Esophagus squamous epithelium (tissue), 5 donors: Measurements from ENCODE around the gene CALN1. TPM values are rescaled to one million over a fixed set of nuclear protein-coding genes. Genes with fewer than 3 reads are reported as not detected.

Source experiments
- DNase-seq: peaks from one replicate; lab custom pipeline; 2025; lab: John Stamatoyannopoulos, UW
- H3K27ac ChIP-seq, 4 donors: fragments of 200-600 bp; sonication (generic); one replicate each; pipeline ENCODE4 v1.5.1; 2016 to 2019; ENCODE audit warnings: mild to moderate bottlenecking in 1 of 4
- H3K27me3 ChIP-seq, 4 donors: fragments of 200-600 bp; sonication (generic); 1 replicate in 3 of 4; 2 replicates in 1 of 4; pipeline versions ENCODE4 v1.5.1 to v1.6.0; 2017 to 2021; ENCODE audit warnings: antibody characterized with exemption in 1 of 4
- H3K36me3 ChIP-seq, 3 donors: fragments of 200-600 bp; sonication (generic); one replicate each; pipeline ENCODE4 v1.5.1; 2016 to 2019
- H3K4me1 ChIP-seq, 3 donors: fragments of 200-600 bp; sonication (generic); one replicate each; pipeline ENCODE4 v1.5.1; 2017 to 2019
- H3K4me3 ChIP-seq, 4 donors: fragments of 200-600 bp; sonication (generic); 1 replicate in 3 of 4; 2 replicates in 1 of 4; pipeline ENCODE4 v1.5.1; 2016 to 2019; ENCODE audit warnings: mild to moderate bottlenecking in 2 of 4, moderate library complexity in 1 of 4
- H3K9me3 ChIP-seq, 3 donors: fragments of 200-600 bp; sonication (generic); one replicate each; pipeline ENCODE4 v1.5.1; 2016 to 2019
- POLR2A ChIP-seq, 4 donors: fragments of 450-650 bp; IDR thresholded peaks; one replicate each; pipeline ENCODE4 v1.6.1; 2017; ENCODE audit warnings: antibody characterized with exemption in 4 of 4, mild to moderate bottlenecking in 4 of 4, moderate library complexity in 3 of 4
- WGBS, 2 donors: methylation state at CpG; one replicate each; pipeline ENCODE4 v1.1.5; 2018; 5-methylcytosine and 5-hydroxymethylcytosine counted together
- intact Hi-C: fragments of 100-400 bp; cut with DNase I; formaldehyde crosslinking; loops from one replicate; pipeline ENCODE4 v1.15.0; 2022
- total RNA-seq, 4 donors: library from RNA; depleted of rRNA; stranded (reverse); fragments of >200 nt; gene quantifications; one replicate each; pipeline ENCODE4 v1.1.0, GENCODE V29; 2016
- TF ChIP-seq, protein P1 (sequence below), 6 experiments: fragments of 450-650 bp in 4 of 6; fragments of 200-600 bp in 2 of 6; sonication (generic) in 2 of 6; IDR thresholded peaks; one replicate each; pipeline ENCODE4 v1.5.1; 2016 to 2019; ENCODE audit warnings: antibody characterized with exemption in 6 of 6, mild to moderate bottlenecking in 4 of 6, moderate library complexity in 4 of 6
- donor health status: DM: yes; HTN: yes; CAD: no.

The CALN1 gene
- total RNA-seq, 4 donors from 2014 or later = 0.83 TPM; not detected in 3

- H3K4me3 ChIP-seq = no peak overlapping the region
- no peaks in the 10 kb centered on the region for H3K36me3 ChIP-seq
- 87% methylated on average over 6 of the region's 6 CpGs for WGBS, 2 donors
- H3K27me3 ChIP-seq = no peaks in the 10 kb centered on the region
- H3K9me3 ChIP-seq = no peaks in the 10 kb centered on the region
- no peak for TF ChIP-seq POLR2A (IDR thresholded peaks at IDR 0.05)
- TF ChIP-seq, protein P1, sequence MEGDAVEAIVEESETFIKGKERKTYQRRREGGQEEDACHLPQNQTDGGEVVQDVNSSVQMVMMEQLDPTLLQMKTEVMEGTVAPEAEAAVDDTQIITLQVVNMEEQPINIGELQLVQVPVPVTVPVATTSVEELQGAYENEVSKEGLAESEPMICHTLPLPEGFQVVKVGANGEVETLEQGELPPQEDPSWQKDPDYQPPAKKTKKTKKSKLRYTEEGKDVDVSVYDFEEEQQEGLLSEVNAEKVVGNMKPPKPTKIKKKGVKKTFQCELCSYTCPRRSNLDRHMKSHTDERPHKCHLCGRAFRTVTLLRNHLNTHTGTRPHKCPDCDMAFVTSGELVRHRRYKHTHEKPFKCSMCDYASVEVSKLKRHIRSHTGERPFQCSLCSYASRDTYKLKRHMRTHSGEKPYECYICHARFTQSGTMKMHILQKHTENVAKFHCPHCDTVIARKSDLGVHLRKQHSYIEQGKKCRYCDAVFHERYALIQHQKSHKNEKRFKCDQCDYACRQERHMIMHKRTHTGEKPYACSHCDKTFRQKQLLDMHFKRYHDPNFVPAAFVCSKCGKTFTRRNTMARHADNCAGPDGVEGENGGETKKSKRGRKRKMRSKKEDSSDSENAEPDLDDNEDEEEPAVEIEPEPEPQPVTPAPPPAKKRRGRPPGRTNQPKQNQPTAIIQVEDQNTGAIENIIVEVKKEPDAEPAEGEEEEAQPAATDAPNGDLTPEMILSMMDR (IDR thresholded peaks at IDR 0.05) = no peak
- no peaks in the 10 kb centered on the region for H3K4me1 ChIP-seq
- intact Hi-C loops = no loop called here
- no peak overlapping the region for H3K27ac ChIP-seq
- no peak for DNase-seq
These were observed 1.2 kb upstream of the CALN1 start for GRCh38 chr7:72413290-72413689.

- WGBS, 2 donors = 67 to 73% methylated on average over 4 of the region's 4 CpGs
- Histone ChIP-seq H3K36me3 (no peaks in the 10 kb centered on the region), H3K27ac (no peak overlapping the region), H3K9me3 (no peaks in the 10 kb centered on the region), H3K4me3 (no peak overlapping the region), H3K4me1 (no peaks in the 10 kb centered on the region), H3K27me3 (no peaks in the 10 kb centered on the region)
- TF ChIP-seq, protein P1 (IDR thresholded peaks at IDR 0.05) = no peak
- TF ChIP-seq POLR2A (IDR thresholded peaks at IDR 0.05) = no peak
- no peak for DNase-seq
- intact Hi-C loops = no loop called here
These were observed 719 bp downstream of the CALN1 start for GRCh38 chr7:72411419-72411818.

DNA sequence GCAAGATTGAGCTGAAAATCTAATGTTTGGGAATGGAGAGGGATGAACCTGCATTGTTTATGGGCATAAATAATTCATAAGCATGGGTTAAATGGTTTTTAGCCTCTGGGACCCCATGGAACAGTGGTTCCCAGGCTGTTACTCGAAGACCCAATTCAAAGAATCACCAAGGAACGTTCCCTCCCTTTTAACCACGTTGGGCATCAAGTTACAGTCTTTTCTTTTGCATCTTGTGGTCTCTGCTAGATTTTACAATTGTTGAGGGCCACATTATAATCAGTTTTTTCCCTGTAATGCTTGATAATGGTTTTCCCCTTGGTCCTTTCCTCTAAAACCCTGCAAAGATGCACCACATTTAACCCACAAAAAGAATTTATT lies 2.5 kb downstream of the CALN1 start:
- Histone ChIP-seq H3K9me3 (no peaks in the 10 kb centered on the region), H3K27me3 (no peaks in the 10 kb centered on the region), H3K4me3 (no peak overlapping the region), H3K27ac (no peak overlapping the region), H3K36me3 (no peaks in the 10 kb centered on the region), H3K4me1 (peaks cover 0 to 8% (median 6%) of the 10 kb centered on the region in 3 donors)
- intact Hi-C loops = no loop called here
- WGBS, 2 donors = 28 to 36% methylated on average over 3 of the region's 3 CpGs
- TF ChIP-seq POLR2A (IDR thresholded peaks at IDR 0.05) = no peak
- TF ChIP-seq, protein P1 (IDR thresholded peaks at IDR 0.05) = no peak
- no peak for DNase-seq

GRCh38 chr7:72408966-72409637 lies 3.0 kb downstream of the CALN1 start:
- no peaks in the 10 kb centered on the region for H3K27me3 ChIP-seq
- intact Hi-C loops = no loop called here
- no peak overlapping the region for H3K4me3 ChIP-seq
- peaks cover 0 to 8% (median 6%) of the 10 kb centered on the region in 3 donors for H3K4me1 ChIP-seq
- no peaks in the 10 kb centered on the region for H3K9me3 ChIP-seq
- no peak for TF ChIP-seq POLR2A (IDR thresholded peaks at IDR 0.05)
- TF ChIP-seq, protein P1 (IDR thresholded peaks at IDR 0.05) = no peak
- 83 to 88% methylated on average over 3 to 6 of the region's 11 CpGs for whole genome bisulfite sequencing, 2 donors
- no peak overlapping the region for H3K27ac ChIP-seq
- no peaks in the 10 kb centered on the region for H3K36me3 ChIP-seq
- DNase-seq = no peak

DNA sequence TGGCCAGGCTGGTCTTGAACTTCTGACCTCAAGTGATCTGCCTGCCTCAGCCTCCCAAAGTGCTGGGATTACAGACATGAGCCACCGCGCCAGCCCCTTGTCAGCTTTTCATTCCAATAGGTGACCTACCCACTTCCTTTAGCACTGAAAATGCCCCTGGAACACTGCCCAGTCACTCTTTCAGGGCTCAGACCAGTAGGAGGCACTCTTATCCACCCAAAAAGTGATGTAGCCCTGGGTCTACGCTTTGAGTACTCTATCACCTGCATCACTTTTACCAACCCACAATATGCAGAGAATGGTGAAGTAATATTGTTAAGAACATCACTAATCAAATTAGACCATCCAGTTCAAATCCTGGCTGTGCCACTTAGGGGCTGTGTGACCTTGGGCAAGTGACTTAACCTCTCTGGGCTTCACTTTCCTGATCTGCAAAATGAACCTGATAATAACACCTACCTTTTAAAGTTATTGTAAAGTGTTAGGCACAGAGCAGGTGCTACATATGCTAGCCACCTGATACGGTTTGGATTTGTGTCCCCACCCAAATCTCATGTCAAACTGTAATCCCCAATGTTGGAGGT lies 5.2 kb downstream of the CALN1 start:
- 72 to 80% methylated on average over 4 of the region's 4 CpGs for WGBS, 2 donors
- Histone ChIP-seq H3K9me3 (no peaks in the 10 kb centered on the region), H3K36me3 (no peaks in the 10 kb centered on the region), H3K4me3 (no peak overlapping the region), H3K4me1 (peaks cover 0 to 8% (median 6%) of the 10 kb centered on the region in 3 donors), H3K27me3 (no peaks in the 10 kb centered on the region), H3K27ac (no peak overlapping the region)
- intact Hi-C loops = no loop called here
- DNase-seq = no peak
- TF ChIP-seq POLR2A (IDR thresholded peaks at IDR 0.05) = no peak
- TF ChIP-seq, protein P1 (IDR thresholded peaks at IDR 0.05) = no peak
